ENCODE measurements around the gene ABCD2. TPM values are rescaled to one million over a fixed set of nuclear protein-coding genes. Genes with fewer than 3 reads are reported as not detected.
"Not testable (repeated sequence)": the region's sequence is repeated elsewhere in the genome, so short reads cannot be mapped to it uniquely, and the experiment has no call there.

Gene ABCD2
- 1 to 10 TPM; 3.1 to 3.6 TPM for total RNA-seq

DNA sequence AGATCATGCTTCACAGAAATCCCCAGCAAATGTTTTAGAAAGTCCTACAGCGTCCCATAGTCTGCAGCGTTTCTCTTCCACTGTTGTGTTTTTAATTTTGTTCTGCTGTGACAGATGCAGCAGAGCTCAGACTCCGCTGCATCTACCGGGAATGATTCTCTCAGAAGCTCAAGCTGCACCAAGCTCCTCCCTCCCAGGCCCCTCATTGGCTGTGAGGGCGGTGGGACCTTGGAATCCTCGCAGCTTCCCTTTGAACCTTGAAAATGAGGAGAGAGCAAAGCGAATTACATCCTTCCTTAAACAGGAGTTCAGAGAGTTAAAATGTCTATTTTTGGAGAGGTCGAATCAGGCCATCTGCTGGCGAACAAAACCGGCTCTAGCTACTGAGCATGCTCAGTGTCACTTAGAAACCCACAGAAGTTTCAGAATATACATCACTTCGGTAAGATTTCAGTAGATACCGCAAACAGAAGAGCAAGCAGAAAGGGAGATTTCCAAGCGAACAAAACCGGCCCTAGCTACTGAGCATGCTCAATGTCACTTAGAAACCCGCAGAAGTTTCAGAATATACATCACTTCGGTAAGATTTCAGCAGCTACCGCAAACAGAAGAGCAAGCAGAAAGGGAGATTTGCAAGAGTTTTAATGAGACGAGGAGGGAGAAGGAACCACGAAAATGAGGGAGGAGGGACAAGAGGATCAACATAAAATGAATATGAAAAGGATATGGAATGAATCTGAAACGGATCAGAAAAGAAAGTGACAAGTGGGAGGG is at the start of gene ABCD2:
Gene ABCD2 (minus strand): TSS at position 144 of the 774 bp plus-strand sequence. CDS start 188 bp downstream, outside the sequence.
- H3K9me3 Mint-ChIP-seq = peaks cover 1% of the 10 kb centered on the region
- peaks cover 13% of the 10 kb centered on the region for H3K36me3 Mint-ChIP-seq
- H3K4me3 Mint-ChIP-seq = no peak within 1 kb of the TSS
- peak; percentile 68 for DNase-seq
- H3K27me3 Mint-ChIP-seq = no peaks in the 10 kb centered on the region
- no peak within 1 kb of the TSS for H3K27ac Mint-ChIP-seq
- peaks cover 42% of the 10 kb centered on the region for H3K4me1 Mint-ChIP-seq

- H3K27ac Mint-ChIP-seq = no peak overlapping the region
- no peak for DNase-seq
- H3K36me3 Mint-ChIP-seq = peaks cover 5% of the 10 kb centered on the region
- no peaks in the 10 kb centered on the region for H3K27me3 Mint-ChIP-seq
- peaks cover 12% of the 10 kb centered on the region for H3K9me3 Mint-ChIP-seq
- peaks cover 14% of the 10 kb centered on the region for H3K4me1 Mint-ChIP-seq
- H3K4me3 Mint-ChIP-seq = no peak overlapping the region
Observed at GRCh38 chr12:39660101-39660500, 40.5 kb upstream of the ABCD2 start.

GRCh38 chr12:39647383-39647782 is 27.8 kb upstream of the ABCD2 start:
- Mint-ChIP-seq H3K27me3 (no peaks in the 10 kb centered on the region), H3K27ac (no peak overlapping the region), H3K4me3 (no peak overlapping the region), H3K9me3 (no peaks in the 10 kb centered on the region), H3K4me1 (peaks cover 24% of the 10 kb centered on the region), H3K36me3 (no peaks in the 10 kb centered on the region)
- no peak for DNase-seq

- H3K9me3 Mint-ChIP-seq = no peaks in the 10 kb centered on the region
- no peaks in the 10 kb centered on the region for H3K27me3 Mint-ChIP-seq
- DNase-seq = no peak
- H3K36me3 Mint-ChIP-seq = no peaks in the 10 kb centered on the region
- H3K27ac Mint-ChIP-seq = no peak overlapping the region
- peaks cover 24% of the 10 kb centered on the region for H3K4me1 Mint-ChIP-seq
- no peak overlapping the region for H3K4me3 Mint-ChIP-seq
Observed at GRCh38 chr12:39646963-39647362, 27.4 kb upstream of the ABCD2 start.

GRCh38 chr12:39643052-39643451 is 23.4 kb upstream of the ABCD2 start:
- Mint-ChIP-seq H3K9me3 (no peaks in the 10 kb centered on the region), H3K27me3 (no peaks in the 10 kb centered on the region), H3K4me3 (no peak overlapping the region), H3K4me1 (peaks cover 14% of the 10 kb centered on the region), H3K27ac (no peak overlapping the region), H3K36me3 (no peaks in the 10 kb centered on the region)
- no peak for DNase-seq

- H3K27ac Mint-ChIP-seq = no peak overlapping the region
- no peak overlapping the region for H3K4me3 Mint-ChIP-seq
- H3K4me1 Mint-ChIP-seq = no peaks in the 10 kb centered on the region
- no peaks in the 10 kb centered on the region for H3K36me3 Mint-ChIP-seq
- H3K9me3 Mint-ChIP-seq = peaks cover 5% of the 10 kb centered on the region
- no peaks in the 10 kb centered on the region for H3K27me3 Mint-ChIP-seq
- DNase-seq = no peak
Observed at GRCh38 chr12:39638840-39639239, 19.2 kb upstream of the ABCD2 start.

- H3K36me3 Mint-ChIP-seq = no peaks in the 10 kb centered on the region
- no peak for DNase-seq
- H3K4me1 Mint-ChIP-seq = no peaks in the 10 kb centered on the region
- no peaks in the 10 kb centered on the region for H3K27me3 Mint-ChIP-seq
- peaks cover 5% of the 10 kb centered on the region for H3K9me3 Mint-ChIP-seq
- no peak overlapping the region for H3K4me3 Mint-ChIP-seq
- no peak overlapping the region for H3K27ac Mint-ChIP-seq
Observed at GRCh38 chr12:39638178-39638577, 18.6 kb upstream of the ABCD2 start.

DNA sequence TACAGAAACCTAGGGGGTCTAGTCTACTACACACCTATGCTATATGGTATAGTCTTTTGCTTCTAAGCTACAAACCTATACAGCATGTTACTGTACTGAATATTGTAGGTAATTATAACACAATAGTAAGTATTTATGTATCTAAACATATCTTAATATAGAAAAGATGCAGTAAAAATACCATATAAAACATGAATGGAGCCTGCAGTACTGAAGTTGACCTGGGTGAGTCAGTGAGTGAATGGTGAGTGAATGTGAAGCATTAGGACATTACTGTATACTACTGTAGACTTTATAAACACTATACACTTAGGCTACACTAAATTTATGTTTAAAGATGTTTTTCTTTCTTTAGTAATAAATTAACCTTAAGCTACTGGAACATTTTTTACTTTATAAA is 13.1 kb upstream of the ABCD2 start:
- Mint-ChIP-seq H3K9me3 (peaks cover 10% of the 10 kb centered on the region), H3K36me3 (peaks cover 9% of the 10 kb centered on the region), H3K4me1 (peaks cover 23% of the 10 kb centered on the region), H3K27ac (no peak overlapping the region), H3K4me3 (no peak overlapping the region), H3K27me3 (no peaks in the 10 kb centered on the region)
- no peak for DNase-seq

DNA sequence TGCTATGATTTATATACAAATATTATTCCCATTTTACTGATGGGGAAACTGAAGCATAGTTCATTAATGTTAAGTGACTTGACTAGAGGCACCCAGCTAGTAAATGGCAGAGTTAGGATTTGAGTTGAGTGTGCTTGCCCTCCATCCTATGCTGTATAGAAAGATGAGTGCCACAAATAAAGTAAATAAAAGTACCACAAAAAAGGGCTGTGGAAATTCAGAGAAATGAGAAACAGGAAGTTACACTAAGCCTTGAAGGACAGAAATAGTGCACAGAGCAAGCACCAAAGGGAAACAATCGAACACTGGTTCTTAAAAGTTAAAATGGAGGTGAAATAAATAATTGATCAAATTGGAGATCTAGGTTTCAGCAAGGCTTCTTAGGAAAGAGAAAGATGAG is 9.2 kb upstream of the ABCD2 start:
- H3K27ac Mint-ChIP-seq = peak overlapping the region; percentile 78
- no peaks in the 10 kb centered on the region for H3K27me3 Mint-ChIP-seq
- H3K4me3 Mint-ChIP-seq = peak overlapping the region; percentile 56
- DNase-seq = no peak
- peaks cover 7% of the 10 kb centered on the region for H3K9me3 Mint-ChIP-seq
- peaks cover 46% of the 10 kb centered on the region for H3K4me1 Mint-ChIP-seq
- H3K36me3 Mint-ChIP-seq = peaks cover 12% of the 10 kb centered on the region

GRCh38 chr12:39627914-39628313 is 8.3 kb upstream of the ABCD2 start:
- Mint-ChIP-seq H3K9me3 (peaks cover 7% of the 10 kb centered on the region), H3K27me3 (no peaks in the 10 kb centered on the region), H3K36me3 (peaks cover 15% of the 10 kb centered on the region), H3K4me3 (peak overlapping the region; percentile 46), H3K4me1 (peaks cover 51% of the 10 kb centered on the region), H3K27ac (peak overlapping the region; percentile 90)
- DNase-seq = no peak

- Mint-ChIP-seq H3K4me3 (no peak overlapping the region), H3K9me3 (peaks cover 7% of the 10 kb centered on the region), H3K4me1 (peaks cover 63% of the 10 kb centered on the region), H3K36me3 (peaks cover 20% of the 10 kb centered on the region), H3K27me3 (no peaks in the 10 kb centered on the region), H3K27ac (no peak overlapping the region)
- DNase-seq = no peak
Observed at GRCh38 chr12:39626033-39626814, 6.6 kb upstream of the ABCD2 start.

GRCh38 chr12:39623919-39624318 is 4.3 kb upstream of the ABCD2 start:
- H3K4me1 Mint-ChIP-seq = peaks cover 56% of the 10 kb centered on the region
- no peaks in the 10 kb centered on the region for H3K27me3 Mint-ChIP-seq
- H3K36me3 Mint-ChIP-seq = peaks cover 11% of the 10 kb centered on the region
- peaks cover 1% of the 10 kb centered on the region for H3K9me3 Mint-ChIP-seq
- DNase-seq = no peak
- H3K4me3 Mint-ChIP-seq = no peak overlapping the region
- peak overlapping the region; percentile 27 for H3K27ac Mint-ChIP-seq

- not testable (repeated sequence) for H3K27me3 Mint-ChIP-seq, H3K27ac Mint-ChIP-seq, H3K9me3 Mint-ChIP-seq, H3K4me3 Mint-ChIP-seq, DNase-seq
- peaks cover 11% of the 10 kb centered on the region for H3K36me3 Mint-ChIP-seq
- peaks cover 55% of the 10 kb centered on the region for H3K4me1 Mint-ChIP-seq
Observed at GRCh38 chr12:39623160-39623559, 3.6 kb upstream of the ABCD2 start.

DNA sequence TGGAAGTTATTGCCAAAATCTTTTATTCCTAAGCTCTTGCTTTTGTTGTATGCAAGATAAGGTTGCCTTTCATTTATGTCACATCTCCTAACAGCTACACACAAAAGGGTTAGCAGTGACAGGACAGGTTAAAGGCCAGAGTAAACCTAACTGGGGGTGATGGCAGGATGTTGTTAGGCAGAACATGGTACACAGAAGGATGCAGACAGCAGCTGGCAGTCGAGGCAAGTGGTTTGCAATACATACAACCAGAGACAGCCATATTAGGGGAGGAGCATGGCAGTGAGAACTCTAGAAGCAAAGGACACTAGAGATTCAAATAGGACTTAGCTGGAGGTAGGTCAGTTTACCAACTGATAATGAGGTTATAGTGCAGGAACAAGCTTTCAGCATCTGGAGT is 2.7 kb upstream of the ABCD2 start:
- no peak overlapping the region for H3K27ac Mint-ChIP-seq
- peaks cover 49% of the 10 kb centered on the region for H3K4me1 Mint-ChIP-seq
- no peaks in the 10 kb centered on the region for H3K27me3 Mint-ChIP-seq
- H3K4me3 Mint-ChIP-seq = peak overlapping the region; percentile 5
- peaks cover 1% of the 10 kb centered on the region for H3K9me3 Mint-ChIP-seq
- DNase-seq = no peak
- peaks cover 13% of the 10 kb centered on the region for H3K36me3 Mint-ChIP-seq

- no peak for DNase-seq
- Mint-ChIP-seq H3K36me3 (peaks cover 13% of the 10 kb centered on the region), H3K4me1 (peaks cover 48% of the 10 kb centered on the region), H3K27me3 (no peaks in the 10 kb centered on the region), H3K27ac (no peak overlapping the region), H3K4me3 (no peak overlapping the region), H3K9me3 (peaks cover 1% of the 10 kb centered on the region)
Observed at GRCh38 chr12:39621670-39622069, 2.1 kb upstream of the ABCD2 start.
